ENCODE results near the gene HAUS5.
"Not testable (repeated sequence)": the region's sequence is repeated elsewhere in the genome, so short reads cannot be mapped to it uniquely, and the experiment has no call there.

Gene HAUS5

GRCh38 chr19:35643255-35644205, 31.0 kb downstream of the HAUS5 start:
- DNase-seq = peak; percentile 38

- DNase-seq = peak; percentile 77
Observed at GRCh38 chr19:35644206-35644986, 31.9 kb downstream of the HAUS5 start.

- DNase-seq = no peak
Observed at GRCh38 chr19:35644987-35645679, 32.6 kb downstream of the HAUS5 start.

GRCh38 chr19:35645680-35646511, 33.4 kb downstream of the HAUS5 start:
- no peak for DNase-seq

GRCh38 chr19:35648017-35648961, 35.8 kb downstream of the HAUS5 start, which contains the start of gene COX6B1:
TSS of gene COX6B1 (plus strand) at chr19:35648323. CDS start at chr19:35651244, 2,921 bp downstream.
- DNase-seq = peak; percentile 98

GRCh38 chr19:35650581-35650980, 38.0 kb downstream of the HAUS5 start:
- no peak for DNase-seq

GRCh38 chr19:35654828-35655227, 42.3 kb downstream of the HAUS5 start:
- not testable (repeated sequence) for DNase-seq

- DNase-seq = no peak
Observed at GRCh38 chr19:35655600-35655999, 43.1 kb downstream of the HAUS5 start.

GRCh38 chr19:35656700-35657099, 44.2 kb downstream of the HAUS5 start:
- DNase-seq = no peak

GRCh38 chr19:35657904-35658700, 45.6 kb downstream of the HAUS5 start:
- DNase-seq = no peak

- DNase-seq = no peak
Observed at GRCh38 chr19:35661995-35662340, 49.4 kb downstream of the HAUS5 start.

- DNase-seq = no peak
Observed at GRCh38 chr19:35663981-35664380, 51.4 kb downstream of the HAUS5 start.

GRCh38 chr19:35665157-35665556, 52.6 kb downstream of the HAUS5 start:
- no peak for DNase-seq

GRCh38 chr19:35665604-35666003, 53.1 kb downstream of the HAUS5 start:
- DNase-seq = no peak

- DNase-seq = no peak
Observed at GRCh38 chr19:35666251-35666913, 53.8 kb downstream of the HAUS5 start, which contains the start of gene UPK1A. TSS of gene UPK1A (plus strand) at chr19:35666517. CDS start at chr19:35666813, 296 bp downstream.

GRCh38 chr19:35669566-35669965, 57.0 kb downstream of the HAUS5 start:
- no peak for DNase-seq

GRCh38 chr19:35669974-35670373, 57.4 kb downstream of the HAUS5 start:
- DNase-seq = no peak

- DNase-seq = no peak
Observed at GRCh38 chr19:35670686-35671085, 58.2 kb downstream of the HAUS5 start.

GRCh38 chr19:35671818-35672217, 59.3 kb downstream of the HAUS5 start:
- no peak for DNase-seq
